ACC112 (cell line): ENCODE measurements around the gene PPDPF.

ENCODE experiments used
- H2AFZ ChIP-seq: fragments of 200-600 bp; sonication (generic); one replicate; pipeline ENCODE4 v1.6.0; 2017; ENCODE audit warnings: antibody characterized with exemption, low read length; ENCODE audit not compliant: unreplicated experiment
- H3K27ac ChIP-seq: fragments of 200-600 bp; sonication (generic); 2 replicates; pipeline ENCODE4 v1.5.1; 2014; ENCODE audit warnings: low read depth, mild to moderate bottlenecking, antibody characterized with exemption, low read length, moderate library complexity
- H3K27me3 ChIP-seq: fragments of 200-600 bp; sonication (generic); 2 replicates; pipeline ENCODE4 v1.6.1; 2014; ENCODE audit warnings: mild to moderate bottlenecking, antibody characterized with exemption, low read length, moderate library complexity, mixed read lengths; ENCODE audit not compliant: insufficient read depth
- H3K36me3 ChIP-seq: fragments of 200-600 bp; sonication (generic); 2 replicates; pipeline ENCODE4 v1.6.1; 2016; ENCODE audit warnings: mild to moderate bottlenecking, antibody characterized with exemption, low read length, moderate library complexity, mixed read lengths; ENCODE audit not compliant: insufficient read depth
- H3K4me1 ChIP-seq: fragments of 200-600 bp; sonication (generic); one replicate; pipeline ENCODE4 v1.6.1; 2016; ENCODE audit warnings: low read length, mixed read lengths; ENCODE audit not compliant: insufficient read depth, unreplicated experiment, control insufficient read depth
- H3K4me3 ChIP-seq: fragments of 200-600 bp; sonication (generic); 2 replicates; pipeline ENCODE4 v1.5.1; 2014; ENCODE audit warnings: mild to moderate bottlenecking, low read depth, low read length
- H3K79me2 ChIP-seq: fragments of 200-600 bp; sonication (generic); one replicate; pipeline ENCODE4 v1.6.0; 2016; ENCODE audit warnings: low read length; ENCODE audit not compliant: control insufficient read depth, unreplicated experiment, insufficient read depth

The PPDPF gene

DNA sequence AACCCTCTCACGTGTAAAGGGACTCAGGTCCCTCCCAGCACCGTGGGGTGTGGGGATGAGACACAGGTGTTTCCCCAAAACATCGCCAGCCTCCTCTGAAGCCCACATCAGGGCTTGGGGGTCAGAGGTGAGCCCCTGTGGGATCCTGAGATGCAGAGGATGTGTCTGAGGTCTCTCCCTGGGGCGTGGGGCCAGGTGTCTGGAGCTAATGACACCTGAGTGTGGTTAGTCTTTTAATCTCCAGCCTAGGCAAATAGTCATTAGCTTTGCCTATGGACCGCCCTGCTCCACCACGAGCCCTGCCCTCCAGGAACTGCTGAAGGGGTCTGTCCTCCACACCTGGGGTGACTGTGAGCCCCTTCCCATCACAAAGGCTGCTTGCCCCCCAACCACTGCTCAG, 25.2 kb downstream of the PPDPF start:
- no peaks in the 10 kb centered on the region for H3K36me3 ChIP-seq
- H3K4me3 ChIP-seq: no peak overlapping the region
- H2AFZ ChIP-seq: no peak overlapping the region
- no peaks in the 10 kb centered on the region for H3K4me1 ChIP-seq
- H3K79me2 ChIP-seq: no peaks in the 10 kb centered on the region
- H3K27me3 ChIP-seq: no peaks in the 10 kb centered on the region
- no peak overlapping the region for H3K27ac ChIP-seq

DNA sequence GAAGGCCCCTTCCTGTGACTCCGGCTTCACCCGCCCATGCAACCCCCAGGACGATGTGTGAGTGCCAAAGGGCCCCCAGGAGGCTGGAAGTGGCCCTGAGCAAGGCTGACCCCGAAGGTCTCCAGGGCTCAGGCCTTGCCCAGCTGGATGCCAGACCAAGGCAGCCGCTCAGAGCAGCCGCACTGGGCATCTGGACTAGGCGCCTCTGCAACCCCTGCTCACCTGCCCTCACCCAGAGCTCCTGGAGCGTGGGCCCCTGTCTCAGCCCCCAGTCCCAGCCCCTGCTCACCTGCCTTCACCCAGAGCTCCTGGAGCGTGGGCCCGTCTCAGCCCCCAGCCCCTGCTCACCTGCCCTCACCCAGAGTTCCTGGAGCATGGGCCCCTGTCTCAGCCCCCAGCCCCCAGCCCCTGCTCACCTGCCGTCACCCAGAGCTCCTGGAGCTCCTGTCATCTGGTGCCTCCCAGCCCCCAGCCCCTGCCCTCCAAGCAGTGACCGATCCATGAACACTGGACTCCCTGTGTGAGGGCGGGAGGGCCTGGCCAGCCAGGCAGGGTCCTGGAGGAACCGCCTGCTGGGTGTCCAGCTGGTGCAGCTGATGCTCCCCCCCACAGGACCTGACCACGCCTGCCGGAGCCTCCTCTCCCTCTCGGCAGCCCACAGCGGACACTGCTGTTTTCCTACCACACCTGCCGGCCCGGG, 25.8 kb downstream of the PPDPF start:
- Histone ChIP-seq H3K4me3 (no peak overlapping the region), H3K27ac (no peak overlapping the region), H3K79me2 (no peaks in the 10 kb centered on the region), H3K27me3 (no peaks in the 10 kb centered on the region), H3K4me1 (no peaks in the 10 kb centered on the region), H3K36me3 (no peaks in the 10 kb centered on the region), H2AFZ (no peak overlapping the region)

DNA sequence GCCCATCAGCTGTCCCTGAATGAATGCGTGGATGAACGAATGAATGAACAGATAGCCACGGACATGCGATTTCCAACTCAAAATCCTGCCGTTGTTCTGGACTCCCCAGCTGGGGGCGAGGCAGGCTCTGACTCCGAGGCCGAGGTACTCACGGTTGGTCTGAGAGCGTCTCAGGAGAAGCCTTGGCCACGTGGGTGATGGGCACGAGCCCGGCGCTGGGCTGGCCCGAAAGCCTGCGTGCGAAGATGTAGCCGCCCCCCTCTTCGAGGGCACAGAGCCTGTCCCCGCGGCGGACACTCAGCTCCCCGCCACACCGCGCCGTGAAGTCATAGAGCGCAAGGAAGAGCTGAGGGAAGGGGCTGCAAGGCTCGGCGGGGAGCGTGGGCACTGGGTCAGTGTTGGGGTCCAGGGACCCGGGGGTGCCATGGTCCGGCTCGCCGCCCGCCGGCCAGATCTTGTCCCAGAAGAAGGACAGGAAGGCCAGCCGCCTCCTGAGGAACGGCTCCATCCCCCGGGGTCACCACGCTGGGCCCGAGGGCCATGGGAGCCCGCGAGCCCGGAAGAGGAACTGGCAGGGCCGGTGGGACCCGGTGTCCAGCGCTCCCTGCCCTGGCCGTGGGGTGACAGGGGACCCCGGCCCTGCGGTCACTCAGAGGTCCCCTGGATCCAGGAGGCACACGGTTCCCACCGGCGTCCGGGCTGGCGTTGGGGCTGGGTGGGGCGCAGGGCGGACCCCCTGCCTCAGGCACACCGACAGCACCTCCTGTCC, 26.6 kb downstream of the PPDPF start:
- no peaks in the 10 kb centered on the region for H3K36me3 ChIP-seq
- H3K4me1 ChIP-seq: no peaks in the 10 kb centered on the region
- no peak overlapping the region for H2AFZ ChIP-seq
- no peaks in the 10 kb centered on the region for H3K27me3 ChIP-seq
- no peak overlapping the region for H3K4me3 ChIP-seq
- H3K27ac ChIP-seq: no peak overlapping the region
- no peaks in the 10 kb centered on the region for H3K79me2 ChIP-seq

DNA sequence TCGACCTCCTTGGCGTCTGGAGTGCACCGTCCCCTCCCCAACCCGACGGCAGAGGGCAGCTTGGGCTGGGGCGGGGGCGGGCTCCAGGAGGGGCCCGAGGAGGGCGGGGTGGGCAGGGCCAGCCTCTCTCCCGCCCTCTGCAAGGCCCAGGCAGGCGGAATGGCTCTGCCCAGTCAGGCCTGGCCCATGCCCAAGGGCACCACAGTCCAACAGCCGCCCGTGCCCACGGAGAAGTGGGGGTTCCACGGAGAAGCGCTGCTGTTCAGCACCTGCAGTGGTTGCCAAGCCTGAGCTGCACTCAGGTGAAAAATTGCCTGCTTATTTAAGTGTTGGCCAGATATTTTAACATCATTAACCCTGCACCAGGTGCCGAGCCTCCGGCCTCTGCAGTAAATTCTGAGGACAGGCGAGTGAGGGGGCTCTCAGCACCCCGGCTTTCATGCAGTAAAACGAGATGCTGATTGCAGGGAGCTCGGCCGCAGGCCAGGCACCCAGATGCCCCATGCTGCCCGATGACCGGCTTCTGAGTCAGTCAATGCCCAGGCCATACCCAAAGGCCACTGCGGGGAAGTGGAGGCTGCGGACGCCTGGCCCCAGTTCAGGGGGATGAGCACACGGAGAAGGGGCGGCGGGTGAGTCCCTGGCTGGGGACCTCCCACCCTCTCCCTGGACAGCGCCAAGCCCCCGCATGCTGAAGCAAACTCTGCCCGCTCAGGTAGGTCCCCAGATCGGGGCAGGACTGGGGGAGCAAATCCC, 27.3 kb downstream of the PPDPF start, which contains the start of gene SRMS:
Gene SRMS (minus strand): TSS at position 25 of the 756 bp plus-strand sequence. CDS start 286 bp downstream, outside the sequence.
- H2AFZ ChIP-seq: no peak within 1 kb of the TSS
- H3K27ac ChIP-seq: no peak within 1 kb of the TSS
- no peaks in the 10 kb centered on the region for H3K79me2 ChIP-seq
- H3K4me1 ChIP-seq: peaks cover 2% of the 10 kb centered on the region
- no peak within 1 kb of the TSS for H3K4me3 ChIP-seq
- H3K27me3 ChIP-seq: no peaks in the 10 kb centered on the region
- H3K36me3 ChIP-seq: no peaks in the 10 kb centered on the region

DNA sequence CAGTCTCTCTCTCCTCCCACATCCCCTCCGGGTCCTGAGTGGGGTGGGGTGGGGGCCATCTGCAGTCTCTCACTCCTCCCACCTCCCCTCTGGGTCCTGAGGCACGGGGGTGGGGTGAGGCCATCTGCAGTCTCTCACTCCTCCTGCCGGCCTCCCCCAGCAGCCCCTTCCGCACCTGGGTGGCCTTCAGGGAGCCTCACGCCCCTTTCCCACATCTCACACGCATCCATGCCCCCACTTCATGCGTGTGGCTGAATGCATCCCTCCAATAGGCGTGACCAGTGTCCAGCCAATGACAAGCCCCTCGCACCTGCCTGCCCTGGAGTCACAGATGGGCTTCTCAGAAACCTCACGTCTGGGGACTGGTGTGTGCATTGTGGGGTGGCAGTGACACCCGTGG, 28.0 kb downstream of the PPDPF start:
- Histone ChIP-seq H3K27me3 (no peaks in the 10 kb centered on the region), H3K27ac (no peak overlapping the region), H3K4me3 (no peak overlapping the region), H3K4me1 (peaks cover 3% of the 10 kb centered on the region), H3K79me2 (no peaks in the 10 kb centered on the region), H3K36me3 (no peaks in the 10 kb centered on the region), H2AFZ (no peak overlapping the region)

DNA sequence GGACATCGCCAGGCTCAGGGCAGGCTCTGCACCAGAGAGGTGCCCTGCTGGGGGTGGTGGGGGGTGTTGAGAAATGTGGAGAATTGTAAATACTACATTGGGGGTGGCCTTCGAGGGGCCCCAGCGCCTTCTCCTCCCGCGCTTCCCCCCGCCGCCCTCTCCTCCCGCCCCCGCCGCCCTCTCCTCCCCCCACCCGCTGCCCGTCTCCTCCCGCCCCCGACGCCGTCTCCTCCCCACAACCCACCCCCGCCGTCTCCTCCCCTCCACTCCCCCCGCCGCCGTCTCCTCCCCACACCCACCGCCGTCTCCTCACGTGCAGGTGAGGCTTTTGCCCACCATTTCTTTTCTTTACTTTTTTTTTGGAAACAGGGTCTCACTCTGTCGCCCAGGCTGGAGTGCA, 28.5 kb downstream of the PPDPF start:
- Histone ChIP-seq H3K27ac (no peak overlapping the region), H3K4me3 (no peak overlapping the region), H3K79me2 (no peaks in the 10 kb centered on the region), H2AFZ (no peak overlapping the region), H3K36me3 (no peaks in the 10 kb centered on the region), H3K27me3 (no peaks in the 10 kb centered on the region), H3K4me1 (peaks cover 3% of the 10 kb centered on the region)

DNA sequence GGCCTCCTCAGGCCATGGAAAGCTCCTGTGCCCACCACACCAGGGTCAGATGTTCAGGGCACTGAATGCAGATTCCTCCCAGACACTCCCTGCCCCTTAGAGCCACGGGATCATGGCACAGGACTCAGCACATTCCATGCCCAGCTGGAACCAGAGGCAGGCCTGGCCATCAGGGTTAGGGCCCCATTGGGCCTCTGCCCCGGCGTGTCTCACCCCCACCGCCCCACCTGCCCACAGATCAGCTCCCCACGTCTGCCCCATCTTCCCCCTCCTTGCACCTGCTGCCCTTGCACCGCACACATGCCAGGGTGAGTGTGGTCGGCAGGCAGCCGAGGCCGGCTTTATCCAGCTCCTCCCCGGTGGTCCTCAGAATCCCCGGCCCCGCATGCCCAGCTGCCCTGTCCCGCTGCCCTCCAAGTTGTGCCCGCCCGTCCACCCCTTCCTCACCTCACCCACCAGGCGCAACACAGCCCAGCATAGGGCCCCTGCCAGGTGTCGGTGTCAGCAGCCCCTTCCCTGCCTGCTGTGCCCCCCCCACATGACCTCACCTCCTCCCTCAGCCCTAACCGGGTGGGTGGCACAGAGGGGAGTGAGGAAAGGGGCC, 29.2 kb downstream of the PPDPF start:
- no peak overlapping the region for H2AFZ ChIP-seq
- H3K79me2 ChIP-seq: no peaks in the 10 kb centered on the region
- peaks cover 3% of the 10 kb centered on the region for H3K4me1 ChIP-seq
- no peaks in the 10 kb centered on the region for H3K27me3 ChIP-seq
- no peak overlapping the region for H3K27ac ChIP-seq
- H3K36me3 ChIP-seq: no peaks in the 10 kb centered on the region
- H3K4me3 ChIP-seq: no peak overlapping the region

DNA sequence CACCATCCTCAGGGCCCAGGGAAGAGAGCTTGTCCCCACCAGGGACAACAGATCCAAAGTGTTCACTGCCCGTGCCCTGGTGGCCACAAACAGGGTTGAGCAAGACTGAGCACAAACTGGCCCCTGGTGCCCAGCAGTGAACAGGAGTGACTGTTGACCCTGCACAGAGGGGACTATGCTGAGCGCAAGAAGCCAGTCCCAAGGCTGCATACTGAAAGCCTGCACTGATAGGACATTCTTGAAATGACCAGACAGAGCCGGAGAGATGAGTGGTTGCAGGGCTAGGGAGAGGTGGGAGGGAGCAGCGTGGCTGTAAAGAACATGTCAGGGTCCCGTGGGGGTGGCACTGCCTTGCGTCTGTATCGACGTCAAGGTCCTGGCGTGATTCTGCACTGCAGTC, 30.5 kb downstream of the PPDPF start:
- H3K27ac ChIP-seq: no peak overlapping the region
- H3K79me2 ChIP-seq: no peaks in the 10 kb centered on the region
- peaks cover 3% of the 10 kb centered on the region for H3K4me1 ChIP-seq
- H3K27me3 ChIP-seq: no peaks in the 10 kb centered on the region
- H2AFZ ChIP-seq: no peak overlapping the region
- no peak overlapping the region for H3K4me3 ChIP-seq
- no peaks in the 10 kb centered on the region for H3K36me3 ChIP-seq

DNA sequence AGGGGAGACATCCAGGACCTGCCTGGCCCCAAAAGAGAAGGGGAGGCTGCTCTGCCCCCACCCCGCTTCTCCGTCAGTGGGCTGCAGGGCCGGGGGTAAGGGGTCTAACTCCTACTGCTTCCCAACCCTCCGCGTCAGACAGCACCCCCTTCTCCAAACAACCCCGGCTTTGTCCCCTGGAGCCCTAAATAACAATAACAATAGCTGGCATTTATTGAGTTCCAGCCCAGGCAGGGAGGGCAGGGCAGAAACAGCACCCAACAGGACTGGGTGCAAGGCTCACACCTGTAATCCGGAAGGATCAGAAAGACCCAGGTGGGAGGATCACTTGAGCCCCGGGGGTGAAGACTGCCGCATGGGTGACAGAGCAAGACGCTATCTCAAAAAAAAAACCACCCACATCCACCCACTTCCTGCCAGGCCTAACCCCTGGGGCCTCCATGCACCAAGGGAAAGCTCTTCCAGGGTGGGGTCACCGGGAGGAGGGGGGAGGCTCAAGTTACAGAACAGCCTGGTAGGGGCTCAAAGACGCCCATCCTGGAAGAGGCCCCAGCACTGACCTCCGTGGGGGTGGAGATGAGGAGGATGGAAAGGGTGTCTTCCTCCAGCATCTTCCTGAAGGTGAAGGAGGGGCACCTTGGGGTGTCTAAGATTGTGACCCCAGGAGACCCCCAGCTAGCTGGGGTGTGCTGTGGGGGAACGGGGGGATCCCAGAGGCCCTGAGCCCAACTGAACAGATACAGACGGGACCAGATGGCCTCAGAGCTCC, 32.1 kb downstream of the PPDPF start:
- no peaks in the 10 kb centered on the region for H3K27me3 ChIP-seq

More for the DNA sequence above, 32.1 kb downstream of the PPDPF start:
- Histone ChIP-seq H2AFZ (no peak overlapping the region), H3K79me2 (no peaks in the 10 kb centered on the region), H3K36me3 (no peaks in the 10 kb centered on the region), H3K4me1 (peaks cover 3% of the 10 kb centered on the region), H3K4me3 (no peak overlapping the region), H3K27ac (no peak overlapping the region)
